SK-N-SH (cell line): Measurements from ENCODE around the gene AKT3. TPM values are rescaled to one million over a fixed set of nuclear protein-coding genes. Genes with fewer than 3 reads are reported as not detected.

Source experiments
- CTCF ChIA-PET: fragments of 300-600, 350-600 bp; formaldehyde crosslinking; extraction: SDS; loops from one replicate; lab custom pipeline; 2021; lab: Yijun Ruan, JAX
- POLR2A ChIA-PET: fragments of 350-600 bp; sonication (Branson Sonifier 250); formaldehyde crosslinking; extraction: SDS; loops from one replicate; lab custom pipeline; 2020; ENCODE audit warnings: antibody characterized with exemption, inconsistent platforms; lab: Yijun Ruan, JAX
- DNase-seq: peaks from one replicate; pipeline ENCODE4 v3.0.0; 2012
- H2AFZ ChIP-seq: fragments of 200-600 bp; sonication (generic); 2 replicates; pipeline ENCODE4 v1.8.1; 2016; ENCODE audit warnings: antibody characterized with exemption, mild to moderate bottlenecking, low read depth
- H3F3A ChIP-seq: fragments of 200-600 bp; sonication (generic); replicated peaks from 2 replicates; pipeline ENCODE3; 2016; ENCODE audit warnings: antibody characterized with exemption, mild to moderate bottlenecking; ENCODE audit not compliant: insufficient read depth
- H3K27ac ChIP-seq, 2 experiments: fragments of 200-500 bp in 1 of 2; fragments of 200-600 bp in 1 of 2; sonication (Bioruptor generic) in 1 of 2; sonication (generic), shearing (Covaris generic) in 1 of 2; 2 replicates each; pipeline versions ENCODE4 v1.5.1 to v1.6.1; 2014 to 2016; ENCODE audit warnings: low read depth in 2 of 2, inconsistent platforms in 1 of 2, low read length in 1 of 2, mild to moderate bottlenecking in 1 of 2, mixed read lengths in 1 of 2
- H3K27me3 ChIP-seq: fragments of 200-600 bp; sonication (generic), shearing (Covaris generic); 2 replicates; pipeline ENCODE4 v1.6.1; 2016; ENCODE audit warnings: mixed run types; ENCODE audit not compliant: insufficient read depth
- H3K36me3 ChIP-seq, 2 experiments: fragments of 200-500 bp in 1 of 2; fragments of 200-600 bp in 1 of 2; sonication (Bioruptor generic) in 1 of 2; sonication (generic) in 1 of 2; replicated peaks in 1 of 2; 2 replicates each; pipeline versions ENCODE3 to v1.5.1; 2014 to 2016; ENCODE audit warnings: low read length in 1 of 2, mild to moderate bottlenecking in 1 of 2; ENCODE audit not compliant: insufficient read depth in 2 of 2, control insufficient read depth in 1 of 2
- H3K4me1 ChIP-seq, 2 experiments: fragments of 200-500 bp in 1 of 2; fragments of 200-600 bp in 1 of 2; sonication (Bioruptor generic) in 1 of 2; sonication (generic), shearing (Covaris generic) in 1 of 2; 2 replicates each; pipeline versions ENCODE4 v1.5.1 to v1.6.1; 2014 to 2016; ENCODE audit warnings: low read depth in 1 of 2, low read length in 1 of 2, mixed run types in 1 of 2; ENCODE audit not compliant: insufficient read depth in 2 of 2, control insufficient read depth in 1 of 2
- H3K4me2 ChIP-seq: fragments of 200-600 bp; sonication (generic), shearing (Covaris generic); 2 replicates; pipeline ENCODE4 v1.6.1; 2017; ENCODE audit warnings: mixed run types
- H3K4me3 ChIP-seq, 2 experiments: fragments of 200-500 bp in 1 of 2; fragments of 200-600 bp in 1 of 2; sonication (Bioruptor generic) in 1 of 2; sonication (generic), shearing (Covaris generic) in 1 of 2; 2 replicates each; pipeline versions ENCODE4 v1.5.1 to v1.8.1; 2014 to 2016; ENCODE audit warnings: low read depth in 2 of 2, inconsistent platforms in 1 of 2, low read length in 1 of 2, mild to moderate bottlenecking in 1 of 2, mixed read lengths in 1 of 2, moderate library complexity in 1 of 2
- H3K79me2 ChIP-seq: fragments of 200-600 bp; sonication (generic); 2 replicates; pipeline ENCODE4 v1.8.1; 2017; ENCODE audit warnings: mild to moderate bottlenecking; ENCODE audit not compliant: insufficient read depth
- H3K9ac ChIP-seq: fragments of 200-600 bp; sonication (generic); 2 replicates; pipeline ENCODE4 v1.6.1; 2017; ENCODE audit warnings: mixed run types
- H3K9me2 ChIP-seq: fragments of 200-600 bp; sonication (generic); 2 replicates; pipeline ENCODE4 v1.6.1; 2017; ENCODE audit warnings: mixed run types
- H3K9me3 ChIP-seq: fragments of 200-600 bp; sonication (generic); 2 replicates; pipeline ENCODE4 v1.6.1; 2017; ENCODE audit warnings: mixed run types, mild to moderate bottlenecking, moderate library complexity
- H4K20me1 ChIP-seq: fragments of 200-600 bp; sonication (generic); 2 replicates; pipeline ENCODE4 v1.6.1; 2017; ENCODE audit warnings: mild to moderate bottlenecking, mixed run types; ENCODE audit not compliant: insufficient read depth
- ELF1 ChIP-seq: IDR thresholded peaks from 2 replicates; pipeline ENCODE4 v1.4.0; 2012
- EP300 ChIP-seq, 2 experiments: IDR thresholded peaks; 2 replicates each; pipeline versions ENCODE4 v1.4.0 to v1.6.1; 2012; ENCODE audit warnings: borderline replicate concordance in 1 of 2, low read depth in 1 of 2, low read length in 1 of 2
- GABPA ChIP-seq: IDR thresholded peaks from 2 replicates; pipeline ENCODE4 v1.4.0; 2012; ENCODE audit warnings: low read depth, mild to moderate bottlenecking
- NRF1 ChIP-seq: IDR thresholded peaks from 2 replicates; pipeline ENCODE4 v1.6.1; 2012; ENCODE audit warnings: low read depth, mild to moderate bottlenecking, low read length
- RAD21 ChIP-seq: IDR thresholded peaks from 2 replicates; pipeline ENCODE4 v1.6.1; 2012; ENCODE audit warnings: mild to moderate bottlenecking, low read length
- RCOR1 ChIP-seq: fragments of 150-350 bp; IDR thresholded peaks from 2 replicates; pipeline ENCODE4 v1.6.1; 2017; ENCODE audit warnings: antibody characterized with exemption, low read length
- RFX5 ChIP-seq: IDR thresholded peaks from 2 replicates; pipeline ENCODE4 v1.6.1; 2012; ENCODE audit warnings: mild to moderate bottlenecking, improper control_type of control experiment, low read length
- TCF12 ChIP-seq: IDR thresholded peaks from 2 replicates; pipeline ENCODE4 v1.4.0; 2012
- USF1 ChIP-seq: IDR thresholded peaks from 2 replicates; pipeline ENCODE4 v1.4.0; 2012; ENCODE audit warnings: low read depth, borderline replicate concordance
- ZBTB33 ChIP-seq: IDR thresholded peaks from 2 replicates; pipeline ENCODE4 v1.4.0; 2012; ENCODE audit warnings: low read depth, borderline replicate concordance
- WGBS: methylation state at CpG from one replicate; pipeline ENCODE4 v1.1.6; 2017; ENCODE audit warnings: low lambda C conversion rate; 5-methylcytosine and 5-hydroxymethylcytosine counted together
- polyA plus RNA-seq, 3 experiments: library from polyadenylated mRNA; depleted of rRNA; stranded (reverse); fragments of >200 nt; gene quantifications; 2 replicates each; pipeline ENCODE4 v1.2.3, GENCODE V29; 2012
- TF ChIP-seq, protein P1 (sequence below): fragments of 200-600 bp; sonication (generic); IDR thresholded peaks from 2 replicates; pipeline ENCODE4 v1.6.1; 2017; ENCODE audit warnings: antibody characterized with exemption, mild to moderate bottlenecking, moderate library complexity
- TF ChIP-seq, protein P2 (sequence below): fragments of 150-350 bp; IDR thresholded peaks from 2 replicates; pipeline ENCODE4 v1.6.1; 2017; ENCODE audit warnings: antibody characterized with exemption, low read length, low read depth, borderline replicate concordance
- TF ChIP-seq, protein P3 (sequence below): fragments of 150-350 bp; IDR thresholded peaks from 2 replicates; pipeline ENCODE4 v1.6.1; 2016; ENCODE audit warnings: mild to moderate bottlenecking, low read depth, low read length
- TF ChIP-seq, protein P4 (sequence below): IDR thresholded peaks from 2 replicates; pipeline ENCODE4; 2012

Gene AKT3
- polyA plus RNA-seq, 1 of the 3 experiments (the other 2 are of a cell fraction), result 12.7 TPM

- TF ChIP-seq ZBTB33 (no peak), GABPA (no peak), EP300 (IDR thresholded peaks at IDR 0.05; ENCODE audit: borderline replicate concordance in 1 of 2, low read depth in 1 of 2, low read length in 1 of 2) (no peak), ELF1 (no peak), NRF1 (no peak), RFX5 (no peak), RCOR1 (no peak)
- TF ChIP-seq, protein P1, sequence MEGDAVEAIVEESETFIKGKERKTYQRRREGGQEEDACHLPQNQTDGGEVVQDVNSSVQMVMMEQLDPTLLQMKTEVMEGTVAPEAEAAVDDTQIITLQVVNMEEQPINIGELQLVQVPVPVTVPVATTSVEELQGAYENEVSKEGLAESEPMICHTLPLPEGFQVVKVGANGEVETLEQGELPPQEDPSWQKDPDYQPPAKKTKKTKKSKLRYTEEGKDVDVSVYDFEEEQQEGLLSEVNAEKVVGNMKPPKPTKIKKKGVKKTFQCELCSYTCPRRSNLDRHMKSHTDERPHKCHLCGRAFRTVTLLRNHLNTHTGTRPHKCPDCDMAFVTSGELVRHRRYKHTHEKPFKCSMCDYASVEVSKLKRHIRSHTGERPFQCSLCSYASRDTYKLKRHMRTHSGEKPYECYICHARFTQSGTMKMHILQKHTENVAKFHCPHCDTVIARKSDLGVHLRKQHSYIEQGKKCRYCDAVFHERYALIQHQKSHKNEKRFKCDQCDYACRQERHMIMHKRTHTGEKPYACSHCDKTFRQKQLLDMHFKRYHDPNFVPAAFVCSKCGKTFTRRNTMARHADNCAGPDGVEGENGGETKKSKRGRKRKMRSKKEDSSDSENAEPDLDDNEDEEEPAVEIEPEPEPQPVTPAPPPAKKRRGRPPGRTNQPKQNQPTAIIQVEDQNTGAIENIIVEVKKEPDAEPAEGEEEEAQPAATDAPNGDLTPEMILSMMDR, result no peak
- TF ChIP-seq, protein P2, sequence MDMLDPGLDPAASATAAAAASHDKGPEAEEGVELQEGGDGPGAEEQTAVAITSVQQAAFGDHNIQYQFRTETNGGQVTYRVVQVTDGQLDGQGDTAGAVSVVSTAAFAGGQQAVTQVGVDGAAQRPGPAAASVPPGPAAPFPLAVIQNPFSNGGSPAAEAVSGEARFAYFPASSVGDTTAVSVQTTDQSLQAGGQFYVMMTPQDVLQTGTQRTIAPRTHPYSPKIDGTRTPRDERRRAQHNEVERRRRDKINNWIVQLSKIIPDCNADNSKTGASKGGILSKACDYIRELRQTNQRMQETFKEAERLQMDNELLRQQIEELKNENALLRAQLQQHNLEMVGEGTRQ, result no peak
- TF ChIP-seq, protein P3, sequence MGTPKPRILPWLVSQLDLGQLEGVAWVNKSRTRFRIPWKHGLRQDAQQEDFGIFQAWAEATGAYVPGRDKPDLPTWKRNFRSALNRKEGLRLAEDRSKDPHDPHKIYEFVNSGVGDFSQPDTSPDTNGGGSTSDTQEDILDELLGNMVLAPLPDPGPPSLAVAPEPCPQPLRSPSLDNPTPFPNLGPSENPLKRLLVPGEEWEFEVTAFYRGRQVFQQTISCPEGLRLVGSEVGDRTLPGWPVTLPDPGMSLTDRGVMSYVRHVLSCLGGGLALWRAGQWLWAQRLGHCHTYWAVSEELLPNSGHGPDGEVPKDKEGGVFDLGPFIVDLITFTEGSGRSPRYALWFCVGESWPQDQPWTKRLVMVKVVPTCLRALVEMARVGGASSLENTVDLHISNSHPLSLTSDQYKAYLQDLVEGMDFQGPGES, result no peak
These were observed 372.2 kb downstream of the AKT3 start (continued) for GRCh38 chr1:243477731-243478290.

DNA sequence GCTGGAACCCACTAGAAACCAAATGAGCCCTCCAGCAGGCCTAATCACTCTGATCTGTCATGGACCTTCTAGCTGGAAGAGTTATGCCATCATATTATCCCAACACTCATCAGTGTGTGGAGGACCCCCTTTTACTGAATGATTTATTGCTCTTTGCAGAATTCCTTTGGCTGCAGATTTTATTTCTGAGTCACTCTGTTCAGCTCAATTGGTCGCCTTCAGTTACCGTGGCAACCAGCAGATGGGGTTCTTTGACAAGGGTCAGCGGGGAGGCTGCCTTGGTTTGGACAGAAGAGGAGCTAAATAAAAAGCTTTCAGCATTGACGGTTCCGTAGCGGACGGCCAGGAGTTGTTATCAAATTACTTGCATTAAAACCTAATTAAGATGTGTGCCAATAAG, 374.1 kb downstream of the AKT3 start:
- H3K4me1 ChIP-seq, result peaks cover 0 to 11% of the 10 kb centered on the region in 2 experiments; a peak in 2 of 4 replicates
- no peaks in the 10 kb centered on the region for H3K9me3 ChIP-seq
- no peak overlapping the region for H3K4me2 ChIP-seq
- no peaks in the 10 kb centered on the region for H3K27me3 ChIP-seq
- peaks cover 0 to 6% of the 10 kb centered on the region in 2 experiments for H3K36me3 ChIP-seq
- POLR2A ChIA-PET, result no interaction called here
- H4K20me1 ChIP-seq, result no peaks in the 10 kb centered on the region
- WGBS, result 84% methylated on average over 7 of the region's 7 CpGs
- no peaks in the 10 kb centered on the region for H3K9me2 ChIP-seq
- CTCF ChIA-PET, result interaction anchor here (0.9 to 2.1 kb wide), 3 partner anchors 20 to 273 kb away, joined by 3 to 8 read pairs (median 4); no protein-coding TSS in a partner anchor
- no peak for TF ChIP-seq GABPA
- TF ChIP-seq RAD21, result peak; percentile 34; the same call in 1 of the 2 replicates
- TF ChIP-seq, protein P4, sequence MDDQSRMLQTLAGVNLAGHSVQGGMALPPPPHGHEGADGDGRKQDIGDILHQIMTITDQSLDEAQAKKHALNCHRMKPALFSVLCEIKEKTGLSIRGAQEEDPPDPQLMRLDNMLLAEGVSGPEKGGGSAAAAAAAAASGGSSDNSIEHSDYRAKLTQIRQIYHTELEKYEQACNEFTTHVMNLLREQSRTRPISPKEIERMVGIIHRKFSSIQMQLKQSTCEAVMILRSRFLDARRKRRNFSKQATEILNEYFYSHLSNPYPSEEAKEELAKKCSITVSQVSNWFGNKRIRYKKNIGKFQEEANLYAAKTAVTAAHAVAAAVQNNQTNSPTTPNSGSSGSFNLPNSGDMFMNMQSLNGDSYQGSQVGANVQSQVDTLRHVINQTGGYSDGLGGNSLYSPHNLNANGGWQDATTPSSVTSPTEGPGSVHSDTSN, result peak; percentile 46; the same call in 1 of the 2 replicates
- TF ChIP-seq TCF12, result no peak
- TF ChIP-seq, protein P1, result peak; percentile 35
- TF ChIP-seq ZBTB33, result no peak
- no peak for TF ChIP-seq USF1
- no peak overlapping the region for H3K9ac ChIP-seq
- no peak overlapping the region for H3K4me3 ChIP-seq
- H3F3A ChIP-seq, result no peaks in the 10 kb centered on the region
- H3K79me2 ChIP-seq, result no peaks in the 10 kb centered on the region
- no peak for DNase-seq
- H3K27ac ChIP-seq, result no peak overlapping the region
- no peak overlapping the region for H2AFZ ChIP-seq
